Neuronal stem cell (in vitro differentiated cells): ENCODE results near the gene ELMO1.

Experiments used
- DNase-seq: peaks from one replicate; pipeline ENCODE4 v3.0.0-alpha.2; 2013; ENCODE audit warnings: low spot score
- H2AFZ ChIP-seq: one replicate; pipeline ENCODE4 v1.6.1; 2013; ENCODE audit warnings: mild to moderate bottlenecking, low read length, inconsistent platforms
- H2AK5ac ChIP-seq: 2 replicates; pipeline ENCODE4 v1.6.1; 2013; ENCODE audit warnings: low read depth, mild to moderate bottlenecking, inconsistent platforms, low read length, moderate library complexity, mixed read lengths
- H2BK120ac ChIP-seq: 2 replicates; pipeline ENCODE4 v1.6.1; 2013; ENCODE audit warnings: low read depth, mild to moderate bottlenecking, inconsistent platforms, low read length, moderate library complexity, mixed read lengths
- H2BK12ac ChIP-seq: one replicate; pipeline ENCODE4 v1.6.1; 2013; ENCODE audit warnings: low read length, inconsistent platforms
- H2BK15ac ChIP-seq: 2 replicates; pipeline ENCODE4 v1.6.1; 2013; ENCODE audit warnings: mild to moderate bottlenecking, low read length, inconsistent platforms, mixed read lengths
- H2BK5ac ChIP-seq: one replicate; pipeline ENCODE4 v1.6.1; 2013; ENCODE audit warnings: inconsistent platforms, mild to moderate bottlenecking, low read length, moderate library complexity
- H3K14ac ChIP-seq: one replicate; pipeline ENCODE4 v1.6.1; 2013; ENCODE audit warnings: low read length, inconsistent platforms
- H3K18ac ChIP-seq: 2 replicates; pipeline ENCODE4 v1.6.1; 2013; ENCODE audit warnings: low read length, inconsistent platforms
- H3K23ac ChIP-seq: 2 replicates; pipeline ENCODE4 v1.6.1; 2013; ENCODE audit warnings: low read depth, mild to moderate bottlenecking, mixed read lengths, low read length, inconsistent platforms; ENCODE audit not compliant: poor library complexity
- H3K27ac ChIP-seq: replicated peaks from 3 replicates; pipeline ENCODE4 v1.5.1; 2013; ENCODE audit warnings: low read length, inconsistent platforms
- H3K27me3 ChIP-seq, 3 experiments: 2 replicates each; pipeline ENCODE4 v1.6.1; 2013; ENCODE audit warnings: low read length in 3 of 3, mild to moderate bottlenecking in 2 of 3, inconsistent platforms in 1 of 3, low read depth in 1 of 3, mixed read lengths in 1 of 3, moderate library complexity in 1 of 3; ENCODE audit not compliant: control insufficient read depth in 3 of 3, insufficient read depth in 3 of 3
- H3K36me3 ChIP-seq, 2 donors: replicated peaks in 1 of 2; 2 replicates each; pipeline ENCODE4 v1.6.1; 2013; ENCODE audit warnings: low read length in 2 of 2; ENCODE audit not compliant: control insufficient read depth in 2 of 2, insufficient read depth in 2 of 2
- H3K4ac ChIP-seq: 2 replicates; pipeline ENCODE4 v1.6.1; 2013; ENCODE audit warnings: inconsistent platforms, mild to moderate bottlenecking, low read length, moderate library complexity
- H3K4me1 ChIP-seq, 2 donors: 1 replicate in 1 of 2; 2 replicates in 1 of 2; pipeline ENCODE4 v1.6.1; 2013; ENCODE audit warnings: low read length in 2 of 2, low read depth in 1 of 2; ENCODE audit not compliant: control insufficient read depth in 2 of 2, insufficient read depth in 1 of 2
- H3K4me2 ChIP-seq: one replicate; pipeline ENCODE4 v1.6.1; 2013; ENCODE audit warnings: mild to moderate bottlenecking, low read length, inconsistent platforms; ENCODE audit not compliant: insufficient read depth, poor library complexity, severe bottlenecking
- H3K4me3 ChIP-seq, 2 donors: 2 replicates each; pipeline ENCODE4 v1.5.1; 2013; ENCODE audit warnings: low read length in 2 of 2, mild to moderate bottlenecking in 2 of 2, inconsistent platforms in 1 of 2, moderate library complexity in 1 of 2
- H3K79me1 ChIP-seq: one replicate; pipeline ENCODE4 v1.6.1; 2013; ENCODE audit warnings: low read depth, mild to moderate bottlenecking, inconsistent platforms, low read length, moderate library complexity
- H3K9ac ChIP-seq: one replicate; pipeline ENCODE4 v1.6.1; 2013; ENCODE audit warnings: mild to moderate bottlenecking, low read depth, low read length, inconsistent platforms; ENCODE audit not compliant: poor library complexity
- H3K9me3 ChIP-seq, 2 donors: replicated peaks in 1 of 2; 2 replicates each; pipeline versions ENCODE3 to v1.6.1; 2013; ENCODE audit warnings: low read length in 2 of 2, mild to moderate bottlenecking in 2 of 2, inconsistent platforms in 1 of 2, low read depth in 1 of 2, mixed read lengths in 1 of 2, moderate library complexity in 1 of 2; ENCODE audit not compliant: control insufficient read depth in 2 of 2, insufficient read depth in 1 of 2
- H4K8ac ChIP-seq: one replicate; pipeline ENCODE4 v1.6.1; 2013; ENCODE audit warnings: low read depth, mild to moderate bottlenecking, inconsistent platforms, low read length, moderate library complexity
- H4K91ac ChIP-seq: one replicate; pipeline ENCODE4 v1.6.1; 2013; ENCODE audit warnings: low read length, low read depth, mild to moderate bottlenecking, inconsistent platforms; ENCODE audit not compliant: poor library complexity
- WGBS, 2 donors: extraction: QIAGEN DNeasy Blood & Tissue Kit; methylation state at CpG; one replicate each; pipeline ENCODE4 v1.1.7; 2013; ENCODE audit warnings: missing lambda C conversion rate in 2 of 2, mixed read lengths in 1 of 2; ENCODE audit not compliant: insufficient read length in 2 of 2, insufficient replicate concordance in 1 of 2; ENCODE audit errors: extremely low coverage in 2 of 2; 5-methylcytosine and 5-hydroxymethylcytosine counted together

Gene ELMO1

DNA sequence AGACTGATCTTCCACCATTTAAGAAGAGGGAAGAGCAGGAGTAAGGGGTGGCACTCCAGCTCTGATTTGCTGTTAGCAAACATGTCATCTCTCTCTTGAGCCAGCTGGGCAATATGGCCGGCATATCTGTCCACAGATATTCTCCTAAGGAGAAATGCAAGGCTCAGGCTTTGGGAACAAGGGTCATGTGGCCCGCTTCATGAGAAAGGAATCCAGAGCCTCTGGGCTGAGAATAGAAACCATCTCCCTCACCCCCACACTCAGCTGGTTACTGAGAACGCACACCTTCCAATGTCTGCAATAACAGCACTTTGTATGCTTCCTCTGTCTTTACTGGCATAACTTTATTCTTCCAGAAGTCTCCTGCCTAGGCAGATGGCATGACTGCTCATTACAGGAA, 171.2 kb downstream of the ELMO1 start:
- no peaks in the 10 kb centered on the region for H3K9me3 ChIP-seq
- no peak overlapping the region for H3K4me3 ChIP-seq
- H3K79me1 ChIP-seq, result no peaks in the 10 kb centered on the region
- no peak overlapping the region for H2AFZ ChIP-seq
- H2BK5ac ChIP-seq, result no peak overlapping the region
- whole genome bisulfite sequencing, 2 donors, result no CpG with 5 or more reads among the region's 3 CpGs
- no peak overlapping the region for H3K9ac ChIP-seq
- H3K4ac ChIP-seq, result no peak overlapping the region
- no peaks in the 10 kb centered on the region for H3K36me3 ChIP-seq
- peaks cover 0 to 2% of the 10 kb centered on the region in 2 donors for H3K4me1 ChIP-seq
- no peak overlapping the region for H3K23ac ChIP-seq
- no peak overlapping the region for H2BK12ac ChIP-seq
- no peak overlapping the region for H3K4me2 ChIP-seq
- no peak overlapping the region for H3K14ac ChIP-seq
- no peak overlapping the region for H3K27ac ChIP-seq
- no peak overlapping the region for H3K18ac ChIP-seq
- no peak overlapping the region for H4K91ac ChIP-seq
- H2AK5ac ChIP-seq, result no peak overlapping the region
- no peak overlapping the region for H4K8ac ChIP-seq
- H2BK15ac ChIP-seq, result no peak overlapping the region
- H2BK120ac ChIP-seq, result no peak overlapping the region
- no peak for DNase-seq
- no peaks in the 10 kb centered on the region for H3K27me3 ChIP-seq

DNA sequence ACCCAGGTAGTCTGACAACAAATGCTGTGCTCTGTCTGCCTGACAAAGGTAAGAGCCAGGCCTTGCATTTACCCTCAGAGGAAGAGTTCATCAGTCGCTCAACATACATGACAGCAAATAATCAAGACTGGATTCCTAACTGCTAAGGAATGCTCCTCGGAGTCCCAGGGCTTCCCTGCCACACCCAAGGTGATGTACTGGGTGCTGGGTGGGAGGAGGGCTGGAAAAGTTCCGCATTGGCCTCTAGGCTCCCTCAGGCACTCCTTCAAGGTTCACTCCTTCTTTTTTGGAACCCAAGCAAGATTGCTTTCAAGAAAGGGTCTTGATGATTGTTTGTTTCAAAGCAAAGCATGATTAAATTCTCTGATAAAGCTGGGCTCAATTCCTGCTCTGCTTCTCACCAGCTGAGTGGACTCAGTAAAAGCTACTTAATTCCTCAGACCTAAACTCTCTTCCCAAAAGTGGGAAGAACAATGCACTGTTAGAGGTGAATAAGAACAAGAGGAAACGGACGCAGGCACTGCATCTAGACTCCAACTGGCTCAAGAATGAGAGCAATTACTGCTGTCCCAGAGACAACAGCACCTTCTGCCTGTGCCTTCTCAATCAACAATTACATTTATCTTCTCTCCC, 173.5 kb downstream of the ELMO1 start:
- Histone ChIP-seq H2AK5ac (no peak overlapping the region), H3K27me3 (no peaks in the 10 kb centered on the region), H3K23ac (no peak overlapping the region), H3K4me1 (peaks cover 0 to 2% of the 10 kb centered on the region in 2 donors), H3K9me3 (no peaks in the 10 kb centered on the region), H3K18ac (no peak overlapping the region), H2BK120ac (no peak overlapping the region), H2BK15ac (no peak overlapping the region), H3K79me1 (no peaks in the 10 kb centered on the region), H3K14ac (no peak overlapping the region), H3K4me2 (no peak overlapping the region), H3K36me3 (peaks cover 0 to 4% of the 10 kb centered on the region in 2 donors), H2BK12ac (no peak overlapping the region), H3K4ac (no peak overlapping the region), H3K9ac (no peak overlapping the region), H2AFZ (no peak overlapping the region), H3K4me3 (no peak overlapping the region), H3K27ac (no peak overlapping the region), H2BK5ac (no peak overlapping the region), H4K8ac (no peak overlapping the region), H4K91ac (no peak overlapping the region)
- DNase-seq, result no peak
- no CpG with 5 or more reads among the region's 5 CpGs for WGBS, 2 donors

DNA sequence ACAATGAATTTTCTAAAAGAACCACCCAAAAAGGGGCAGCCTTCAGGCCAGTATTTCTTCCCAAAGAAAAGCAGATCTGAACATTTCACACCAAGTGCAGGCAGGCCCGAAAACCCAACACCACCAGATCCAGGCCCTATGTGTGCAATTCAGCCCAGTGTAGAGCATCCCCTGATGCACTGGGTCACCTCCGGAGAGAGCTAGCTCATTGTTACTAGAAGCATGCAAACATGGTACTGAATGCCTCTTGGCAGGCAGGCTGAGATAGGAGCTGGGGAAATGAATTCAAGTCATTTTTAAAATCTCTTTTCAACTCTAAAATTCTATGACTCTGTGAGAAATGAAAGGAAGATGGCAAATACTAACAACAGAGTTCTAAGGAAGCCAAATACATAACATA, 174.8 kb downstream of the ELMO1 start:
- Histone ChIP-seq H3K18ac (no peak overlapping the region), H4K8ac (no peak overlapping the region), H4K91ac (no peak overlapping the region), H3K23ac (no peak overlapping the region), H3K4ac (no peak overlapping the region), H3K27me3 (no peaks in the 10 kb centered on the region), H3K4me1 (peaks cover 0 to 2% of the 10 kb centered on the region in 2 donors), H3K79me1 (no peaks in the 10 kb centered on the region), H2BK15ac (no peak overlapping the region), H3K9ac (no peak overlapping the region), H3K4me2 (no peak overlapping the region), H3K14ac (no peak overlapping the region), H3K36me3 (peaks cover 0 to 4% of the 10 kb centered on the region in 2 donors), H2BK5ac (no peak overlapping the region), H2BK120ac (no peak overlapping the region), H3K9me3 (no peaks in the 10 kb centered on the region), H2BK12ac (no peak overlapping the region), H3K4me3 (no peak overlapping the region), H2AK5ac (no peak overlapping the region), H3K27ac (no peak overlapping the region), H2AFZ (no peak overlapping the region)
- no peak for DNase-seq
- WGBS, 2 donors, result no CpG with 5 or more reads among the region's 2 CpGs

GRCh38 chr7:37269711-37270508, 178.8 kb downstream of the ELMO1 start:
- no CpG with 5 or more reads among the region's 6 CpGs for WGBS, 2 donors
- Histone ChIP-seq H4K91ac (no peak overlapping the region), H2AFZ (no peak overlapping the region), H2AK5ac (no peak overlapping the region), H3K4ac (no peak overlapping the region), H2BK120ac (no peak overlapping the region), H3K23ac (no peak overlapping the region), H3K9ac (no peak overlapping the region), H3K36me3 (peaks cover 0 to 4% of the 10 kb centered on the region in 2 donors), H4K8ac (no peak overlapping the region), H3K9me3 (no peaks in the 10 kb centered on the region), H2BK15ac (no peak overlapping the region), H3K27me3 (no peaks in the 10 kb centered on the region), H3K4me2 (no peak overlapping the region), H3K79me1 (no peaks in the 10 kb centered on the region), H3K14ac (no peak overlapping the region), H2BK12ac (no peak overlapping the region), H3K4me3 (no peak overlapping the region), H3K27ac (no peak overlapping the region), H3K4me1 (no peaks in the 10 kb centered on the region), H3K18ac (no peak overlapping the region), H2BK5ac (no peak overlapping the region)
- DNase-seq, result no peak
